GM12892 (cell line): Measurements from ENCODE around the gene DOCK2.

ENCODE experiments used
- POLR2A ChIP-seq: IDR thresholded peaks from 2 replicates; pipeline ENCODE4 v1.6.1; 2011; ENCODE audit warnings: low read depth, low read length, control low read depth
- TAF1 ChIP-seq: IDR thresholded peaks from 2 replicates; pipeline ENCODE4 v1.6.1; 2011; ENCODE audit warnings: low read depth, mild to moderate bottlenecking, control low read depth, low read length, borderline replicate concordance

DNA sequence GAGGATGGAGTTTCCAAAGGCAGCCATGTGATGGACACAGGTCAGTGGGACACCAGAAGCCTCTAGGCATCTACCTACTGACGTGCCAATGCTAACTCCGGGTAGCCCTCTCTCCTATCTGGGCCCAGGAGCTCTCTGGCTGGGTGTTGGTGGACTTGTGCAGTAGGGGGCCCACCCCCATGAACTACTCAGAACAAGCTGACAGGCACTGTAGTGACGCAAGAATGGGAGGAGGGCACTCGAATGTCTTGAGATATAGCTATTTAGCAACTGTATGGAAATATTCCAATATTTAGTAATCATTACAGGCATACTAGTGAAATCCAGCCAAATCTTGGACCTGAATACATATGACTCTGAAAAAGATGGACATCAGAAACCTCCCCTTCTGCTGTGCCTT lies 5.7 kb upstream of the DOCK2 start:
- TF ChIP-seq POLR2A = no peak
- no peak for TF ChIP-seq TAF1
